OCI-M1 (cell line): ENCODE measurements around the gene LMX1A.

ENCODE experiments used
- DNase-seq: peaks from one replicate; lab custom pipeline; 2025; lab: John Stamatoyannopoulos, UW

LMX1A gene

GRCh38 chr1:165218731-165219130 lies 137.8 kb downstream of the LMX1A start:
- no peak for DNase-seq

- DNase-seq, result no peak
These were observed 138.6 kb downstream of the LMX1A start for GRCh38 chr1:165217958-165218357.

GRCh38 chr1:165216254-165216653 lies 140.3 kb downstream of the LMX1A start:
- no peak for DNase-seq

GRCh38 chr1:165215676-165216075 lies 140.8 kb downstream of the LMX1A start:
- DNase-seq, result no peak

GRCh38 chr1:165212229-165212628 lies 144.3 kb downstream of the LMX1A start:
- DNase-seq, result no peak

- peak; percentile 88 for DNase-seq
These were observed 148.5 kb downstream of the LMX1A start for GRCh38 chr1:165207853-165208515.

GRCh38 chr1:165205145-165205544 lies 151.4 kb downstream of the LMX1A start:
- no peak for DNase-seq

GRCh38 chr1:165204548-165204947 lies 152.0 kb downstream of the LMX1A start:
- no peak for DNase-seq

- no peak for DNase-seq
These were observed 165.4 kb downstream of the LMX1A start for GRCh38 chr1:165191087-165191486.

GRCh38 chr1:165189913-165190312 lies 166.6 kb downstream of the LMX1A start:
- DNase-seq, result no peak

- DNase-seq, result no peak
These were observed 167.5 kb downstream of the LMX1A start for GRCh38 chr1:165189011-165189410.

- no peak for DNase-seq
These were observed 169.2 kb downstream of the LMX1A start for GRCh38 chr1:165187031-165188009.

- no peak for DNase-seq
These were observed 171.2 kb downstream of the LMX1A start for GRCh38 chr1:165185161-165185889.

GRCh38 chr1:165182975-165183374 lies 173.5 kb downstream of the LMX1A start:
- DNase-seq, result peak; percentile 2

GRCh38 chr1:165179306-165179705 lies 177.2 kb downstream of the LMX1A start:
- DNase-seq, result no peak

GRCh38 chr1:165174491-165174890 lies 182.0 kb downstream of the LMX1A start:
- no peak for DNase-seq

GRCh38 chr1:165173818-165174217 lies 182.7 kb downstream of the LMX1A start:
- DNase-seq, result no peak

GRCh38 chr1:165173409-165173808 lies 183.1 kb downstream of the LMX1A start:
- DNase-seq, result no peak

- DNase-seq, result no peak
These were observed 183.8 kb downstream of the LMX1A start for GRCh38 chr1:165172666-165173065.

- no peak for DNase-seq
These were observed 186.8 kb downstream of the LMX1A start for GRCh38 chr1:165169729-165170128.

- no peak for DNase-seq
These were observed 187.5 kb downstream of the LMX1A start for GRCh38 chr1:165169028-165169427.

GRCh38 chr1:165168467-165168866 lies 188.0 kb downstream of the LMX1A start:
- no peak for DNase-seq
